K562 (cell line): Measurements from ENCODE around the gene CLASP1.

Experiments
- EZH2 ChIP-seq: IDR thresholded peaks from 2 replicates; pipeline ENCODE4 v1.6.1; 2012; ENCODE audit warnings: low read depth, mild to moderate bottlenecking, inconsistent platforms, low read length, borderline replicate concordance
- KHSRP ChIP-seq: fragments of 450-650 bp; IDR thresholded peaks from 2 replicates; pipeline ENCODE4 v1.6.1; 2017
- TAF1 ChIP-seq: IDR thresholded peaks from 2 replicates; pipeline ENCODE4 v1.6.1; 2011; ENCODE audit warnings: mild to moderate bottlenecking, low read length, moderate library complexity; ENCODE audit not compliant: insufficient read depth, control insufficient read depth, severe bottlenecking; ENCODE audit errors: extremely low read depth
- TF ChIP-seq, protein P1 (sequence below): fragments of 250-450 bp; sonication (Bioruptor Pico); IDR thresholded peaks from 2 replicates; pipeline ENCODE4 v1.8.0; 2022; ENCODE audit warnings: moderate library complexity, mild to moderate bottlenecking, inconsistent platforms
- TF ChIP-seq, protein P2 (sequence below): fragments of 250-450 bp; sonication (Bioruptor Pico); IDR thresholded peaks from 2 replicates; pipeline ENCODE4 v1.5.0; 2020; ENCODE audit warnings: mild to moderate bottlenecking, borderline replicate concordance
- TF ChIP-seq, protein P3 (sequence below): fragments of 450-650 bp; conservative IDR thresholded peaks from 2 replicates; pipeline ENCODE4 v1.6.1; 2016; ENCODE audit warnings: missing genetic modification characterization, low read depth, mild to moderate bottlenecking, control low read depth, missing compliant biosample characterization
- TF ChIP-seq, protein P4 (sequence below): sonication (generic); formaldehyde crosslinking; IDR thresholded peaks from 2 replicates; pipeline ENCODE4 v1.8.0; 2023; ENCODE audit warnings: mild to moderate bottlenecking, missing genetic modification reagents
- TF ChIP-seq, protein P5 (sequence below): sonication (generic); formaldehyde crosslinking; IDR thresholded peaks from 2 replicates; pipeline ENCODE4 v1.8.0; 2022; ENCODE audit warnings: missing genetic modification reagents, mild to moderate bottlenecking, borderline replicate concordance

DNA sequence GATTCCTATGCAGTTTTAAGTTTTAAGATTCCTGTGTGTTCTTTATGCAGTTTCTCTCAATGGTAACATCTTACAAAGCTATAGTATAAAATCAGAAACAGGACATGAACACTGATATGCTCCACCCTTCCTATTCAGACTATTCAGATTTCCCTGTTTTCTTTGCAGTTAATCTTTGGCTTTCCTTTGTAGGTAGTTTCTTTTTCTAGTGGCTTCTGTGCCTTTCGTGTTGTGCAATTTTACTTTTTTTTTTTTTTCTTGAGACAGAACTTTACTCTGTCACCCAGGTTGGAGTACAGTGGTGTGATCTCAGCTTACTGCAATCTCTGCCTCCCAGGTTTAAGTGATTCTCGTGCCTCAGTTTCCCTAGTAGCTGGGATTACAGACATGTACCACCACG is 213.5 kb downstream of the CLASP1 start:
- TF ChIP-seq KHSRP (no peak), EZH2 (no peak), TAF1 (no peak)
- TF ChIP-seq, protein P1, sequence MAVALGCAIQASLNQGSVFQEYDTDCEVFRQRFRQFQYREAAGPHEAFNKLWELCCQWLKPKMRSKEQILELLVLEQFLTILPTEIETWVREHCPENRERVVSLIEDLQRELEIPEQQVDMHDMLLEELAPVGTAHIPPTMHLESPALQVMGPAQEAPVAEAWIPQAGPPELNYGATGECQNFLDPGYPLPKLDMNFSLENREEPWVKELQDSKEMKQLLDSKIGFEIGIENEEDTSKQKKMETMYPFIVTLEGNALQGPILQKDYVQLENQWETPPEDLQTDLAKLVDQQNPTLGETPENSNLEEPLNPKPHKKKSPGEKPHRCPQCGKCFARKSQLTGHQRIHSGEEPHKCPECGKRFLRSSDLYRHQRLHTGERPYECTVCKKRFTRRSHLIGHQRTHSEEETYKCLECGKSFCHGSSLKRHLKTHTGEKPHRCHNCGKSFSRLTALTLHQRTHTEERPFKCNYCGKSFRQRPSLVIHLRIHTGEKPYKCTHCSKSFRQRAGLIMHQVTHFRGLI: no peak
- TF ChIP-seq, protein P2, sequence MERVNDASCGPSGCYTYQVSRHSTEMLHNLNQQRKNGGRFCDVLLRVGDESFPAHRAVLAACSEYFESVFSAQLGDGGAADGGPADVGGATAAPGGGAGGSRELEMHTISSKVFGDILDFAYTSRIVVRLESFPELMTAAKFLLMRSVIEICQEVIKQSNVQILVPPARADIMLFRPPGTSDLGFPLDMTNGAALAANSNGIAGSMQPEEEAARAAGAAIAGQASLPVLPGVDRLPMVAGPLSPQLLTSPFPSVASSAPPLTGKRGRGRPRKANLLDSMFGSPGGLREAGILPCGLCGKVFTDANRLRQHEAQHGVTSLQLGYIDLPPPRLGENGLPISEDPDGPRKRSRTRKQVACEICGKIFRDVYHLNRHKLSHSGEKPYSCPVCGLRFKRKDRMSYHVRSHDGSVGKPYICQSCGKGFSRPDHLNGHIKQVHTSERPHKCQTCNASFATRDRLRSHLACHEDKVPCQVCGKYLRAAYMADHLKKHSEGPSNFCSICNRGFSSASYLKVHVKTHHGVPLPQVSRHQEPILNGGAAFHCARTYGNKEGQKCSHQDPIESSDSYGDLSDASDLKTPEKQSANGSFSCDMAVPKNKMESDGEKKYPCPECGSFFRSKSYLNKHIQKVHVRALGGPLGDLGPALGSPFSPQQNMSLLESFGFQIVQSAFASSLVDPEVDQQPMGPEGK (CRISPR knock-in tag): no peak
- TF ChIP-seq, protein P3, sequence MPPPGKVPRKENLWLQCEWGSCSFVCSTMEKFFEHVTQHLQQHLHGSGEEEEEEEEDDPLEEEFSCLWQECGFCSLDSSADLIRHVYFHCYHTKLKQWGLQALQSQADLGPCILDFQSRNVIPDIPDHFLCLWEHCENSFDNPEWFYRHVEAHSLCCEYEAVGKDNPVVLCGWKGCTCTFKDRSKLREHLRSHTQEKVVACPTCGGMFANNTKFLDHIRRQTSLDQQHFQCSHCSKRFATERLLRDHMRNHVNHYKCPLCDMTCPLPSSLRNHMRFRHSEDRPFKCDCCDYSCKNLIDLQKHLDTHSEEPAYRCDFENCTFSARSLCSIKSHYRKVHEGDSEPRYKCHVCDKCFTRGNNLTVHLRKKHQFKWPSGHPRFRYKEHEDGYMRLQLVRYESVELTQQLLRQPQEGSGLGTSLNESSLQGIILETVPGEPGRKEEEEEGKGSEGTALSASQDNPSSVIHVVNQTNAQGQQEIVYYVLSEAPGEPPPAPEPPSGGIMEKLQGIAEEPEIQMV: no peak
- TF ChIP-seq, protein P4, sequence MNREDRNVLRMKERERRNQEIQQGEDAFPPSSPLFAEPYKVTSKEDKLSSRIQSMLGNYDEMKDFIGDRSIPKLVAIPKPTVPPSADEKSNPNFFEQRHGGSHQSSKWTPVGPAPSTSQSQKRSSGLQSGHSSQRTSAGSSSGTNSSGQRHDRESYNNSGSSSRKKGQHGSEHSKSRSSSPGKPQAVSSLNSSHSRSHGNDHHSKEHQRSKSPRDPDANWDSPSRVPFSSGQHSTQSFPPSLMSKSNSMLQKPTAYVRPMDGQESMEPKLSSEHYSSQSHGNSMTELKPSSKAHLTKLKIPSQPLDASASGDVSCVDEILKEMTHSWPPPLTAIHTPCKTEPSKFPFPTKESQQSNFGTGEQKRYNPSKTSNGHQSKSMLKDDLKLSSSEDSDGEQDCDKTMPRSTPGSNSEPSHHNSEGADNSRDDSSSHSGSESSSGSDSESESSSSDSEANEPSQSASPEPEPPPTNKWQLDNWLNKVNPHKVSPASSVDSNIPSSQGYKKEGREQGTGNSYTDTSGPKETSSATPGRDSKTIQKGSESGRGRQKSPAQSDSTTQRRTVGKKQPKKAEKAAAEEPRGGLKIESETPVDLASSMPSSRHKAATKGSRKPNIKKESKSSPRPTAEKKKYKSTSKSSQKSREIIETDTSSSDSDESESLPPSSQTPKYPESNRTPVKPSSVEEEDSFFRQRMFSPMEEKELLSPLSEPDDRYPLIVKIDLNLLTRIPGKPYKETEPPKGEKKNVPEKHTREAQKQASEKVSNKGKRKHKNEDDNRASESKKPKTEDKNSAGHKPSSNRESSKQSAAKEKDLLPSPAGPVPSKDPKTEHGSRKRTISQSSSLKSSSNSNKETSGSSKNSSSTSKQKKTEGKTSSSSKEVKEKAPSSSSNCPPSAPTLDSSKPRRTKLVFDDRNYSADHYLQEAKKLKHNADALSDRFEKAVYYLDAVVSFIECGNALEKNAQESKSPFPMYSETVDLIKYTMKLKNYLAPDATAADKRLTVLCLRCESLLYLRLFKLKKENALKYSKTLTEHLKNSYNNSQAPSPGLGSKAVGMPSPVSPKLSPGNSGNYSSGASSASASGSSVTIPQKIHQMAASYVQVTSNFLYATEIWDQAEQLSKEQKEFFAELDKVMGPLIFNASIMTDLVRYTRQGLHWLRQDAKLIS: no peak
- TF ChIP-seq, protein P5, sequence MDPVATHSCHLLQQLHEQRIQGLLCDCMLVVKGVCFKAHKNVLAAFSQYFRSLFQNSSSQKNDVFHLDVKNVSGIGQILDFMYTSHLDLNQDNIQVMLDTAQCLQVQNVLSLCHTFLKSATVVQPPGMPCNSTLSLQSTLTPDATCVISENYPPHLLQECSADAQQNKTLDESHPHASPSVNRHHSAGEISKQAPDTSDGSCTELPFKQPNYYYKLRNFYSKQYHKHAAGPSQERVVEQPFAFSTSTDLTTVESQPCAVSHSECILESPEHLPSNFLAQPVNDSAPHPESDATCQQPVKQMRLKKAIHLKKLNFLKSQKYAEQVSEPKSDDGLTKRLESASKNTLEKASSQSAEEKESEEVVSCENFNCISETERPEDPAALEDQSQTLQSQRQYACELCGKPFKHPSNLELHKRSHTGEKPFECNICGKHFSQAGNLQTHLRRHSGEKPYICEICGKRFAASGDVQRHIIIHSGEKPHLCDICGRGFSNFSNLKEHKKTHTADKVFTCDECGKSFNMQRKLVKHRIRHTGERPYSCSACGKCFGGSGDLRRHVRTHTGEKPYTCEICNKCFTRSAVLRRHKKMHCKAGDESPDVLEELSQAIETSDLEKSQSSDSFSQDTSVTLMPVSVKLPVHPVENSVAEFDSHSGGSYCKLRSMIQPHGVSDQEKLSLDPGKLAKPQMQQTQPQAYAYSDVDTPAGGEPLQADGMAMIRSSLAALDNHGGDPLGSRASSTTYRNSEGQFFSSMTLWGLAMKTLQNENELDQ (CRISPR knock-in tag): no peak
